GM23248 (cell line): ENCODE data around the gene GLP1R. TPM values are rescaled to one million over a fixed set of nuclear protein-coding genes. Genes with fewer than 3 reads are reported as not detected.

Experiments used
- DNase-seq: peaks from one replicate; pipeline ENCODE4 v3.0.0-alpha.2; 2015
- H2AFZ ChIP-seq: fragments of 200-600 bp; sonication (generic); 2 replicates; pipeline ENCODE4 v1.6.1; 2016; ENCODE audit warnings: antibody characterized with exemption
- H3F3A ChIP-seq: fragments of 200-600 bp; sonication (generic); 2 replicates; pipeline ENCODE4 v1.6.1; 2016; ENCODE audit warnings: mild to moderate bottlenecking, antibody characterized with exemption, mixed run types; ENCODE audit not compliant: insufficient read depth
- H3K27ac ChIP-seq: fragments of 200-600 bp; sonication (generic); 2 replicates; pipeline ENCODE4 v1.5.1; 2016; ENCODE audit warnings: mild to moderate bottlenecking
- H3K27me3 ChIP-seq: fragments of 200-600 bp; sonication (generic); replicated peaks from 2 replicates; pipeline ENCODE4 v1.6.1; 2016; ENCODE audit warnings: mild to moderate bottlenecking; ENCODE audit not compliant: insufficient read depth
- H3K36me3 ChIP-seq: fragments of 200-600 bp; sonication (generic); 2 replicates; pipeline ENCODE4 v1.6.1; 2016; ENCODE audit warnings: low read depth, mild to moderate bottlenecking
- H3K4me1 ChIP-seq: fragments of 200-600 bp; sonication (generic); 2 replicates; pipeline ENCODE4 v1.6.1; 2016; ENCODE audit warnings: mild to moderate bottlenecking; ENCODE audit not compliant: insufficient read depth
- H3K4me2 ChIP-seq: fragments of 200-600 bp; sonication (generic); one replicate; pipeline ENCODE4 v1.6.1; 2016; ENCODE audit warnings: mild to moderate bottlenecking; ENCODE audit not compliant: unreplicated experiment
- H3K4me3 ChIP-seq: fragments of 200-600 bp; sonication (generic); 2 replicates; pipeline ENCODE4 v1.5.1; 2016; ENCODE audit warnings: mild to moderate bottlenecking
- H3K79me2 ChIP-seq: fragments of 200-600 bp; sonication (generic); 2 replicates; pipeline ENCODE4 v1.6.1; 2016; ENCODE audit warnings: mild to moderate bottlenecking; ENCODE audit not compliant: insufficient read depth
- H3K9ac ChIP-seq: fragments of 200-600 bp; sonication (generic); 2 replicates; pipeline ENCODE4 v1.6.1; 2016; ENCODE audit warnings: mild to moderate bottlenecking
- H3K9me2 ChIP-seq: fragments of 200-600 bp; sonication (generic); 2 replicates; pipeline ENCODE4 v1.6.1; 2016; ENCODE audit warnings: mixed run types, mild to moderate bottlenecking, moderate library complexity; ENCODE audit not compliant: insufficient read depth
- H3K9me3 ChIP-seq: fragments of 200-600 bp; sonication (generic); one replicate; pipeline ENCODE4 v1.6.1; 2017; ENCODE audit warnings: low read depth
- H4K20me1 ChIP-seq: fragments of 200-600 bp; sonication (generic); 2 replicates; pipeline ENCODE4 v1.6.0; 2016; ENCODE audit not compliant: insufficient read depth
- EZH2 ChIP-seq: fragments of 200-600 bp; sonication (generic); IDR thresholded peaks from 2 replicates; pipeline ENCODE4 v1.6.1; 2018; ENCODE audit warnings: antibody characterized with exemption, mild to moderate bottlenecking; ENCODE audit not compliant: insufficient read depth, poor library complexity, severe bottlenecking
- EZH2phosphoT487 ChIP-seq: fragments of 200-600 bp; sonication (generic); IDR thresholded peaks from 2 replicates; pipeline ENCODE4 v1.6.1; 2018; ENCODE audit warnings: antibody characterized with exemption, moderate library complexity, mild to moderate bottlenecking, low read depth; ENCODE audit not compliant: insufficient read depth
- WGBS, 2 experiments: methylation state at CpG; one replicate each; pipeline ENCODE4 v1.1.6; 2015 to 2017; ENCODE audit warnings: low lambda C conversion rate in 2 of 2, low coverage in 1 of 2; ENCODE audit errors: missing lambda C conversion rate in 2 of 2; 5-methylcytosine and 5-hydroxymethylcytosine counted together
- in situ Hi-C: fragments of 300-500 bp; cut with MboI; formaldehyde crosslinking; loops from 2 replicates; pipeline ENCODE4 v1.15.0; 2020
- polyA plus RNA-seq: library from polyadenylated mRNA; unstranded; fragments of >200 nt; fragmentation: Nextera tagmentation; extraction: Ambion mirVana; gene quantifications from 2 replicates; pipeline ENCODE4 v1.2.1, GENCODE V29; 2016
- total RNA-seq: library from RNA; depleted of rRNA; stranded (reverse); fragments of >200 nt; shearing (Covaris generic); gene quantifications from 2 replicates; pipeline ENCODE4 v1.2.3, GENCODE V29; 2014

GLP1R gene
- total and polyA plus RNA-seq, 2 experiments from 2014 or later = not detected

DNA sequence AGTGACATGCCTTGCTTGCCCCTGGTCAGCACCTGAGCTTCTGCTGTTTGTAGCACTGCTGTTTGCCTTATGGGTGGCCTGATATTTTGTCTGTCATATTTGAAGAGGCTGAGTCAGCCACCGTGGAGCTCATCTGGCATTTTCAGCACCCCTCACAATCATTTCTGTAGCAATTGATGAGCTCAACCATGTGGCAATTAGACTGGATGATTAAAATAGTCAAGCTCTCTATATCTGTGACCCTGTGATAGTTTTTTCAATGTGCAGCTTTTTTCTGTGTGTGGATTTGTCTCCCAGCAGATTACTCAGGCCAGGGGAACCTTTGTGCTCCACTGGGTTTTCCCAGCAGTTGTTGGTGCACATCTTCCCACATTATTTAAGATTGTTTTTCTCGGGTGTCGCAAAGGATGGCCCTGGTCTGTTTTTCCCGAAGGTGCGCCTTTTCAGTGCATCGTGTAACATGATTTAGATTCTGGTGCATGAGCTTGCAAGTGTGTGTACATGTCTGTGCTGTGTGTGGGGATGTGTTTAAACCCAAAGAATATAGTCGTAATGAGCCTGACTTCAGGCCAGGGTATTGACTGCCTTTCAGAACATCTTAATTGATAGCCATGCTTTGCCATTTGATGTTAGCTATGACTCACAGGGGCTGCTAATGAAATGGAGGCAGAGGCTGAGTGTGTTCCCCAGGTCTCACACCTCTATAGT lies 31.6 kb upstream of the GLP1R start:
- Histone ChIP-seq H3K36me3 (no peaks in the 10 kb centered on the region), H2AFZ (no peak overlapping the region), H3F3A (no peaks in the 10 kb centered on the region), H4K20me1 (no peaks in the 10 kb centered on the region), H3K79me2 (no peaks in the 10 kb centered on the region), H3K27me3 (no peaks in the 10 kb centered on the region), H3K4me1 (no peaks in the 10 kb centered on the region), H3K9me2 (no peaks in the 10 kb centered on the region), H3K4me3 (no peak overlapping the region), H3K27ac (no peak overlapping the region), H3K9ac (no peak overlapping the region), H3K9me3 (no peaks in the 10 kb centered on the region), H3K4me2 (no peak overlapping the region)
- WGBS, 2 experiments = 60 to 66% methylated on average over 7 of the region's 7 CpGs
- in situ Hi-C loops = no loop called here
- DNase-seq = no peak
- TF ChIP-seq EZH2phosphoT487 (no peak), EZH2 (no peak)

DNA sequence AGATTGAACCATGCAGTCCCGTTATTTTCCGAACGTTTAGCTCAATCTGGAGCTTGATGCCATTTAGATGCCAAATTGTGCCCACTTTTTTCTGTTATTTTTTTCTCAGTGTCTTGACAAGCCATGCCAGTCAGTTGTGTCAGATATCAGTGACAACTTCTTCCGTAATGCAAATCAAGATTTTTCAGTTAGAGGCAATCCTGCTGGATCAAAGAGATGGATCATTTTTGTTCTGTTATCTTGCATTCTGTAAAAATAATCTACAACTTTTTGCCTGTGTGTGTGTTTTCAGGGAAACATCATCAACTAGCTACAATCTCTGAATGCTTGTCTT lies 31.1 kb upstream of the GLP1R start:
- Histone ChIP-seq H3K4me3 (no peak overlapping the region), H3K27me3 (no peaks in the 10 kb centered on the region), H3K27ac (no peak overlapping the region), H3K36me3 (no peaks in the 10 kb centered on the region), H4K20me1 (no peaks in the 10 kb centered on the region), H3K4me2 (no peak overlapping the region), H3F3A (no peaks in the 10 kb centered on the region), H3K9ac (no peak overlapping the region), H3K9me3 (no peaks in the 10 kb centered on the region), H3K79me2 (no peaks in the 10 kb centered on the region), H3K9me2 (no peaks in the 10 kb centered on the region), H2AFZ (no peak overlapping the region), H3K4me1 (no peaks in the 10 kb centered on the region)
- 35 to 40% methylated on average over 4 of the region's 4 CpGs for WGBS, 2 experiments
- no peak for TF ChIP-seq EZH2phosphoT487
- TF ChIP-seq EZH2 = no peak
- in situ Hi-C loops = no loop called here
- DNase-seq = no peak

DNA sequence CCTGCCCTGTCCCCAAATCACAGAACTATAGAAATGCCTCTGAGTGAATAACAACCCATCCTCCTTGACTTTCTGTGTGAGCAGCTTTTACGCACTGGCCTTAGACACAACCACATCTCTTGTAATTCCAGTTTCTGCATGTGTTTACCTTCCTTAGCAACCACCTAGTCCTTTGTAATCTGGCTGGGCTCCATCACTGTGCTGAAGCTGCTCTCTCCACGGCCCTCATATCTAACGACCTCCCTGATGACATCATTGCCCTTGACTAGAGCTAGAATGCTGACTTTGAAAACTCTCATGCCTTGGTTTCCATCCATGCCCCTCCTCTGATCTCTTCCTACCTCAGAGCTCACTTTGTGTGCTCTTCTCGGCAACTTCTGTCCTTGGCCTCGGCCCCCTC lies 30.5 kb upstream of the GLP1R start:
- Histone ChIP-seq H3K4me1 (no peaks in the 10 kb centered on the region), H3K9ac (no peak overlapping the region), H3K79me2 (no peaks in the 10 kb centered on the region), H3K9me3 (no peaks in the 10 kb centered on the region), H3K4me3 (no peak overlapping the region), H3K36me3 (no peaks in the 10 kb centered on the region), H4K20me1 (no peaks in the 10 kb centered on the region), H3K9me2 (no peaks in the 10 kb centered on the region), H3K27ac (no peak overlapping the region), H3F3A (no peaks in the 10 kb centered on the region), H3K4me2 (no peak overlapping the region), H3K27me3 (no peaks in the 10 kb centered on the region), H2AFZ (no peak overlapping the region)
- no peak for DNase-seq
- 34 to 35% methylated on average over 5 of the region's 5 CpGs for WGBS, 2 experiments
- in situ Hi-C loops = no loop called here
- no peak for TF ChIP-seq EZH2phosphoT487
- TF ChIP-seq EZH2 = no peak

DNA sequence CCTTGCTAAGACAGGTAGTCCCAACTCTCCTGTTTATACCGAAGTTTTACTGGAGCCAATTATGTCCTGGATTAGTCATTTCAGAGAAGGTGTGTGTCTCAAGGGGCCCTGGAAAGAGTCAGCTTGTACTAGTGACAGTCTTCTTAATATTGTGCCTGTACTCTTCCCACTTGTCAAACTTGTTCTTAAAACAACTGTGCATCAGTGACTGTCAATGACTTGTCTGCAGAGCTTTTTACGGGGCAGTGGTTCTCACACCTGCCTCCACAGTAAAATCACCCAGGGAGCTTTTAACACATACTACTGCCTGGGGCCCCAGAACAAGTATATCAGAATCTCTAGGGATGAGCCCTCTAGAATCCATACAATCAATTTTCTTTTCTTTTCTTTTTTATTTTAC lies 28.4 kb upstream of the GLP1R start:
- TF ChIP-seq EZH2 (no peak), EZH2phosphoT487 (no peak)
- H2AFZ ChIP-seq = no peak overlapping the region
- no peak overlapping the region for H3K4me3 ChIP-seq
- no peaks in the 10 kb centered on the region for H3K9me3 ChIP-seq
- in situ Hi-C loops = no loop called here
- H3K27me3 ChIP-seq = no peaks in the 10 kb centered on the region
- no peaks in the 10 kb centered on the region for H3K4me1 ChIP-seq
- H3K4me2 ChIP-seq = no peak overlapping the region
- no peaks in the 10 kb centered on the region for H4K20me1 ChIP-seq
- no peaks in the 10 kb centered on the region for H3K36me3 ChIP-seq
- no peaks in the 10 kb centered on the region for H3K9me2 ChIP-seq
- 23 to 31% methylated on average over 2 of the region's 2 CpGs for WGBS, 2 experiments
- no peak overlapping the region for H3K9ac ChIP-seq
- no peak for DNase-seq
- H3F3A ChIP-seq = no peaks in the 10 kb centered on the region
- no peaks in the 10 kb centered on the region for H3K79me2 ChIP-seq
- H3K27ac ChIP-seq = no peak overlapping the region

DNA sequence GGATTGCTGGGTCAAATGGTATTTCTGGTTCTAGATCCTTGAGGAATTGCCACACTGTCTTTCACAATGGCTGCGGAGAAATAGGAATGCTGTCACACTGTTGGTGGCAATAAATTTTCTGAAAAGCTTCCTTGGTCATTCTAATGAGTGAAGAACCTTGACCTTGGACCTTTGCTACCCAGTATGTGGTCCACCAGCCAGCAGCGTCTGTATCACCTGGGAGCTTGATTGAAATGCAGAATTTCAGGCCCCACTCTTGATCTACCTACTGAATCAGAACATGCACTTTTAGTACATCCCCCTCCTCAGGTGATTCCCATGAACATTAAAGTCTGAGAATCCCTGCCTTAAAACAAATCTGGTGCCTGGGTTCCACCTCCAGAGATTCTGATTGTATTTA lies 27.5 kb upstream of the GLP1R start:
- Histone ChIP-seq H3K79me2 (no peaks in the 10 kb centered on the region), H4K20me1 (no peaks in the 10 kb centered on the region), H3K27me3 (no peaks in the 10 kb centered on the region), H3K4me3 (no peak overlapping the region), H3K9me2 (no peaks in the 10 kb centered on the region), H2AFZ (no peak overlapping the region), H3K9ac (no peak overlapping the region), H3K9me3 (no peaks in the 10 kb centered on the region), H3K36me3 (no peaks in the 10 kb centered on the region), H3K4me1 (no peaks in the 10 kb centered on the region), H3K27ac (no peak overlapping the region), H3K4me2 (no peak overlapping the region), H3F3A (no peaks in the 10 kb centered on the region)
- DNase-seq = no peak
- in situ Hi-C loops = no loop called here
- 31 to 35% methylated on average over 2 of the region's 2 CpGs for WGBS, 2 experiments
- TF ChIP-seq EZH2phosphoT487 = no peak
